ENCODE results near the gene CCDC85B.
"Not testable (repeated sequence)": the region's sequence is repeated elsewhere in the genome, so short reads cannot be mapped to it uniquely, and the experiment has no call there.

GRCh38 chr11:65848693-65849092 lies 41.8 kb upstream of the CCDC85B start:
- TF ChIP-seq CTCF (IDR thresholded peaks at IDR 0.05; ENCODE audit: poor library complexity); EZH2 (IDR thresholded peaks at IDR 0.05; ENCODE audit: borderline replicate concordance): not testable (repeated sequence)
